AG04449 (cell line): ENCODE data around the gene PLEKHG4B.

Experiments used
- CTCF ChIA-PET: fragments of 350-600 bp; formaldehyde crosslinking; extraction: SDS; loops from one replicate; lab custom pipeline; 2021; ENCODE audit warnings: antibody characterized with exemption; lab: Yijun Ruan, JAX
- POLR2A ChIA-PET: fragments of 400-600, 350-600 bp; formaldehyde crosslinking; extraction: SDS; loops from one replicate; lab custom pipeline; 2020; ENCODE audit warnings: antibody characterized with exemption, inconsistent platforms; lab: Yijun Ruan, JAX
- DNase-seq: peaks from one replicate; pipeline ENCODE4 v3.0.0-alpha.2; 2010; ENCODE audit warnings: low read depth, low spot score
- H3K4me3 ChIP-seq: 2 replicates; pipeline ENCODE4 v1.5.1; 2011; ENCODE audit warnings: low read depth, mild to moderate bottlenecking, control low read depth, low read length
- CTCF ChIP-seq: IDR thresholded peaks from one replicate; pipeline ENCODE4 v1.5.1; 2011; ENCODE audit warnings: mild to moderate bottlenecking, moderate library complexity, low read length, control low read depth, inconsistent platforms; ENCODE audit not compliant: insufficient read depth; ENCODE audit errors: missing control alignments

The PLEKHG4B gene

DNA sequence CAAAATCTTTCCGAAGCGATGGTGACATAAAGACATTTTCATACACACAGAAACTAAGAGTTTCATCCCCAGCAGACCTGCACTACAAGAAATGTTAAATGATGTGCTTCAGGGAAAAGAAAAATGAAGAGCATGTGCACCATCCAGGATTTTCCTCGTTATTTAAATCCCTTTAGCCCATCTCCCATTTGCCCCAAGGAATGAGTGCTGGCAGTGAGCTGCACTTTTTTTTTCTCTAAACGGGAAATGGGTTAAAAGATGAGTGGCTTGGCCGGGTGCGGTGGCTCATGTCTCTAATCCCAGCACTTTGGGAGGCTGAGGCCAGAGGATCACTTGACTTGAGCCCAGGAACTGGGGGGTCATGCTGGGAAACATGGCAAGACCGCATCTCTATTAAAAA is 92.5 kb downstream of the PLEKHG4B start:
- POLR2A ChIA-PET: no interaction called here
- H3K4me3 ChIP-seq: no peak overlapping the region
- TF ChIP-seq CTCF: no peak
- CTCF ChIA-PET: no interaction called here
- DNase-seq: no peak

GRCh38 chr5:185095-186070 is 93.4 kb downstream of the PLEKHG4B start:
- DNase-seq: no peak
- H3K4me3 ChIP-seq: no peak overlapping the region
- no peak for TF ChIP-seq CTCF
- CTCF ChIA-PET: no interaction called here
- POLR2A ChIA-PET: no interaction called here

DNA sequence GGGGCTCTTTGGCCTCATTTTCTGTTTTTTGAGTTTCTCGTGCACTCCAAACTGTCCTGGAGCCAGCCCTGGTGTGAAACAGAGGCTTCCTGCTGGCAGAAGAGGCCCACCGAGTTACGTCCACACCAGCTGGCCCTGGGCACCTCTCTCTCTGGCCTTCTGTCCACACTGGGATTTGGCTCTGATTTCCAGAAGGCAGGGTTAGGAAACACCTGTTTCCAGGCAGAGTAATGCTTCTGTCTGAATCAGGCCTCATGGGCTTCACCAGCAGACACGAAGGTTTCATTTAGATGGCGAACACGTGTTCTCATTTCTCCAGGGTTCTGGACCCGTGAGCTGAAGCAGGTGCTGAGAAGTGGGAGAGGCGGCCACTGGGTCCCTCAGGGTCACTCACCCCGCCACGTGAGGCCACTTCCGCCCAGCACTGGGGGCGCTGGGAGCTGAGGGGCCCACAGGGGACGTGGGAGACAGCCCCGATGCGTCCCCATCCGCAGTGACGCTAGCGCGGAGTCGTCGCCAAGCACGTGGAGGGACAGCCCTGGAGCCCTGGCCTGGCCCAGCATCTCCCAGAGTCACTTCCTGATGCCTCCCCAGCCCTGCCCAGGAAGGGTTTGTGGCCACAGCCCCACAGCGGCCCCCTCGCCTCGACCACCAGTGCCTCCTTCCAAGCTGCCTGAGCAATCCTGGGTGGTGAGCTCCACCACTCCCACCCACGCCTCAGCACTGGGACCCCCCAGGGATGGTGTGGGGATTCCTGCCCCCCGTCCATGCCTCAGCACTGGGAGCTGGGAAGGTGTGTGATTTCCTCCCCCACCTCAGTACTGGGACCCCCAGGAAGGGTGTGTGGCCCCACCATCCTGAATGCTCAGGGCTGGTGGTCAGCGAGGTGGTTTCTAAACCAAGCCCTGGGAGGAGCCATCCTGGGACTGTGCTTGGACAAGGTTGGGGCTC is 94.4 kb downstream of the PLEKHG4B start:
- H3K4me3 ChIP-seq: no peak overlapping the region
- ChIA-PET CTCF (interaction anchor here (1.3 to 1.4 kb wide), 2 partner anchors 18 to 258 kb away, joined by 3 read pairs; no protein-coding TSS in a partner anchor), POLR2A (no interaction called here)
- DNase-seq: no peak
- TF ChIP-seq CTCF: no peak

- no peak overlapping the region for H3K4me3 ChIP-seq
- ChIA-PET CTCF (interaction anchor here (1.3 to 2.4 kb wide), 5 partner anchors 8 to 258 kb away, joined by 3 to 25 read pairs (median 10); partner anchors contain the start of gene AHRR), POLR2A (no interaction called here)
- no peak for DNase-seq
- TF ChIP-seq CTCF: no peak
These were observed 95.1 kb downstream of the PLEKHG4B start for GRCh38 chr5:187042-187431.

GRCh38 chr5:187617-188451 is 95.9 kb downstream of the PLEKHG4B start:
- no peak for TF ChIP-seq CTCF
- H3K4me3 ChIP-seq: no peak overlapping the region
- CTCF ChIA-PET: interaction anchor here (0.6 to 2.4 kb wide), 25 partner anchors 9 to 259 kb away, joined by 3 to 25 read pairs (median 4); partner anchors contain the start of genes AHRR, CCDC127, EXOC3 and SDHA
- POLR2A ChIA-PET: no interaction called here
- DNase-seq: no peak
